Lung (tissue), 12 donors: ENCODE data around the gene PRR5L. TPM values are rescaled to one million over a fixed set of nuclear protein-coding genes. Genes with fewer than 3 reads are reported as not detected.

Experiments used
- ATAC-seq: fragments of 200-7000 bp; cut with Tn5 transposase; one replicate; pipeline ENCODE4 v1.9.1; 2020; ENCODE audit warnings: moderate number of reproducible peaks; ENCODE audit not compliant: insufficient read depth, low FRiP score
- DNase-seq, 3 donors: peaks; one replicate each; pipeline ENCODE4 v3.0.0-alpha.2; 2013 to 2017
- H3K27ac ChIP-seq, 2 donors: one replicate each; pipeline ENCODE4 v1.5.1; 2013; ENCODE audit warnings: mild to moderate bottlenecking in 2 of 2, moderate library complexity in 2 of 2, control low read depth in 1 of 2, inconsistent platforms in 1 of 2, low read depth in 1 of 2, low read length in 1 of 2
- H3K27me3 ChIP-seq, 3 donors: one replicate each; pipeline ENCODE4 v1.5.1; 2013; ENCODE audit warnings: low read length in 2 of 3; ENCODE audit not compliant: control insufficient read depth in 3 of 3, insufficient read depth in 3 of 3
- H3K36me3 ChIP-seq, 4 donors: one replicate each; pipeline ENCODE4 v1.5.1; 2013; ENCODE audit warnings: low read length in 4 of 4, mild to moderate bottlenecking in 1 of 4, moderate library complexity in 1 of 4; ENCODE audit not compliant: control insufficient read depth in 4 of 4, insufficient read depth in 4 of 4
- H3K4me1 ChIP-seq, 5 donors: one replicate each; pipeline ENCODE4 v1.5.1; 2013; ENCODE audit warnings: low read length in 5 of 5, mild to moderate bottlenecking in 2 of 5, moderate library complexity in 1 of 5; ENCODE audit not compliant: control insufficient read depth in 5 of 5, insufficient read depth in 5 of 5
- H3K4me3 ChIP-seq: one replicate; pipeline ENCODE4 v1.5.1; 2013; ENCODE audit warnings: mild to moderate bottlenecking, control low read depth, moderate library complexity
- H3K9ac ChIP-seq, 2 donors: one replicate each; pipeline ENCODE4 v1.5.1; 2013; ENCODE audit warnings: low read length in 2 of 2, control low read depth in 1 of 2; ENCODE audit not compliant: insufficient read depth in 1 of 2
- H3K9me3 ChIP-seq, 4 donors: one replicate each; pipeline ENCODE4 v1.5.1; 2013; ENCODE audit warnings: low read length in 3 of 4, mild to moderate bottlenecking in 1 of 4, moderate library complexity in 1 of 4; ENCODE audit not compliant: control insufficient read depth in 4 of 4, insufficient read depth in 3 of 4
- CTCF ChIP-seq: IDR thresholded peaks from 2 replicates; pipeline ENCODE4 v1.5.1; 2012; ENCODE audit warnings: mild to moderate bottlenecking; ENCODE audit errors: control extremely low read depth, extremely low read depth
- WGBS, 2 donors: extraction: QIAGEN DNeasy Blood & Tissue Kit; methylation state at CpG; one replicate each; pipeline ENCODE4 v1.1.7; 2013; 5-methylcytosine and 5-hydroxymethylcytosine counted together
- polyA plus RNA-seq, 2 donors: library from polyadenylated mRNA; stranded (reverse); fragments of 200-250 nt; gene quantifications; one replicate each; pipeline ENCODE4 v1.2.1, GENCODE V29; 2013
- total RNA-seq, 2 donors: library from RNA; depleted of rRNA in 1 of 2; stranded (reverse); fragments of >200 nt in 1 of 2; gene quantifications; one replicate each; pipeline ENCODE4 v1.2.1, GENCODE V29; 2014 to 2021
- donor health status: control.
- donor health status: control.
- donor health status: Bipolar disorder and iron deficiency.
- donor health status: healthy.
- donor health status: DM: yes; HTN: yes; CAD: no.

PRR5L gene
- total and polyA plus RNA-seq, 4 donors: 6.3 to 27.5 (median 9.0) TPM

- no peak for DNase-seq
- Histone ChIP-seq H3K27ac (no peak overlapping the region), H3K36me3 (peaks cover 0 to 2% (median 0%) of the 10 kb centered on the region in 4 donors), H3K9ac (no peak overlapping the region), H3K9me3 (peaks cover 0 to 5% (median 2%) of the 10 kb centered on the region in 4 donors), H3K27me3 (no peaks in the 10 kb centered on the region), H3K4me1 (peaks cover 0 to 14% (median 1%) of the 10 kb centered on the region in 5 donors), H3K4me3 (no peak overlapping the region)
- no peak for ATAC-seq
- WGBS, 2 donors: 60 to 76% methylated on average over 5 of the region's 5 CpGs
- TF ChIP-seq CTCF: no peak
These were observed 38.7 kb upstream of the PRR5L start for GRCh38 chr11:36257351-36257750.

GRCh38 chr11:36258730-36259360 lies 37.2 kb upstream of the PRR5L start:
- no peak for TF ChIP-seq CTCF
- DNase-seq (peak; percentile 73 to 77 (median 75)), ATAC-seq (peak; percentile 75)
- Histone ChIP-seq H3K4me3 (no peak overlapping the region), H3K9me3 (peaks cover 0 to 5% (median 2%) of the 10 kb centered on the region in 4 donors), H3K27me3 (no peaks in the 10 kb centered on the region), H3K9ac (no peak overlapping the region), H3K4me1 (peaks cover 0 to 4% (median 1%) of the 10 kb centered on the region in 5 donors), H3K27ac (no peak overlapping the region), H3K36me3 (peaks cover 0 to 2% (median 0%) of the 10 kb centered on the region in 4 donors)
- 36 to 38% methylated on average over 12 of the region's 12 CpGs for WGBS, 2 donors

- 83 to 88% methylated on average over 4 of the region's 4 CpGs for WGBS, 2 donors
- no peak for TF ChIP-seq CTCF
- H3K27me3 ChIP-seq: no peaks in the 10 kb centered on the region
These were observed 35.0 kb upstream of the PRR5L start for GRCh38 chr11:36261094-36261493.

More at GRCh38 chr11:36261094-36261493, 35.0 kb upstream of the PRR5L start:
- Histone ChIP-seq H3K4me3 (no peak overlapping the region), H3K9me3 (peaks cover 0 to 3% (median 1%) of the 10 kb centered on the region in 4 donors), H3K4me1 (peaks cover 0 to 4% (median 1%) of the 10 kb centered on the region in 5 donors), H3K27ac (no peak overlapping the region), H3K36me3 (peaks cover 0 to 2% (median 0%) of the 10 kb centered on the region in 4 donors), H3K9ac (no peak overlapping the region)
- DNase-seq (no peak), ATAC-seq (no peak)
